Activated CD8-positive, alpha-beta memory T cell treated with anti-CD3 and anti-CD28 coated beads, Interleukin-2, amount 50 U/mL, for 48 hours (primary cell): Measurements from ENCODE around the gene WASF3.

ENCODE experiments used
- DNase-seq: peaks from one replicate; pipeline ENCODE4 v3.0.0-alpha.2; 2020

WASF3 gene

GRCh38 chr13:26693749-26694463, 136.4 kb downstream of the WASF3 start:
- DNase-seq = no peak

GRCh38 chr13:26694609-26695359, 137.3 kb downstream of the WASF3 start:
- DNase-seq = no peak

GRCh38 chr13:26695360-26695705, 137.8 kb downstream of the WASF3 start:
- DNase-seq = no peak

- no peak for DNase-seq
Measured at GRCh38 chr13:26695891-26696311, 138.4 kb downstream of the WASF3 start.

- no peak for DNase-seq
Measured at GRCh38 chr13:26697069-26697955, 139.8 kb downstream of the WASF3 start.

GRCh38 chr13:26698392-26699196, 141.1 kb downstream of the WASF3 start:
- DNase-seq = peak; percentile 95

- no peak for DNase-seq
Measured at GRCh38 chr13:26699197-26699490, 141.7 kb downstream of the WASF3 start.

- no peak for DNase-seq
Measured at GRCh38 chr13:26705536-26705935, 148.1 kb downstream of the WASF3 start.

GRCh38 chr13:26706381-26706780, 148.9 kb downstream of the WASF3 start:
- DNase-seq = no peak

GRCh38 chr13:26707122-26708006, 149.9 kb downstream of the WASF3 start:
- no peak for DNase-seq

- no peak for DNase-seq
Measured at GRCh38 chr13:26708007-26708297, 150.5 kb downstream of the WASF3 start.

- DNase-seq = no peak
Measured at GRCh38 chr13:26709461-26709860, 152.0 kb downstream of the WASF3 start.

- no peak for DNase-seq
Measured at GRCh38 chr13:26710166-26710565, 152.7 kb downstream of the WASF3 start.

- DNase-seq = no peak
Measured at GRCh38 chr13:26711211-26711610, 153.7 kb downstream of the WASF3 start.

- DNase-seq = no peak
Measured at GRCh38 chr13:26713341-26713740, 155.9 kb downstream of the WASF3 start.

- DNase-seq = no peak
Measured at GRCh38 chr13:26716984-26717383, 159.5 kb downstream of the WASF3 start.

- no peak for DNase-seq
Measured at GRCh38 chr13:26718146-26718545, 160.7 kb downstream of the WASF3 start.

GRCh38 chr13:26718872-26719271, 161.4 kb downstream of the WASF3 start:
- DNase-seq = no peak

- no peak for DNase-seq
Measured at GRCh38 chr13:26719356-26719945, 162.0 kb downstream of the WASF3 start.

GRCh38 chr13:26721251-26722121, 164.0 kb downstream of the WASF3 start:
- DNase-seq = peak; percentile 70

- no peak for DNase-seq
Measured at GRCh38 chr13:26722321-26722720, 164.8 kb downstream of the WASF3 start.
